A549 (cell line): ENCODE data around the gene EPOP. TPM values are rescaled to one million over a fixed set of nuclear protein-coding genes. Genes with fewer than 3 reads are reported as not detected.

Source experiments
- ATAC-seq, 2 experiments: fragments of 200-7000 bp in 1 of 2; fragments of >200 bp in 1 of 2; cut with Nextera tagmentation in 1 of 2; cut with Tn5 transposase in 1 of 2; 3 replicates each; pipeline versions ENCODE4 v1.8.0 to v1.9.1; 2018 to 2020; ENCODE audit warnings: mild to moderate bottlenecking in 1 of 2, moderate library complexity in 1 of 2
- CTCF ChIA-PET: fragments of 300-600 bp; sonication (Branson Sonifier 250); formaldehyde crosslinking; extraction: SDS; loops from one replicate; lab custom pipeline; 2021; ENCODE audit warnings: antibody characterized with exemption, inconsistent platforms; lab: Yijun Ruan, JAX
- POLR2A ChIA-PET: fragments of 350-600 bp; formaldehyde crosslinking; extraction: SDS; loops from one replicate; lab custom pipeline; 2021; ENCODE audit warnings: antibody characterized with exemption, inconsistent platforms; lab: Yijun Ruan, JAX
- DNase-seq, 2 experiments: peaks; one replicate each; pipeline versions ENCODE4 v3.0.0 to v3.0.0-alpha.2; 2011 to 2016; ENCODE audit warnings: low read depth in 1 of 2, low spot score in 1 of 2
- FAIRE-seq: peaks from 2 replicates; lab custom pipeline; 2011; peaks lifted over from hg19 to GRCh38; lab: Jason Lieb, UNC
- H3K27ac ChIP-seq, 2 experiments: fragments of >200 bp; sonication (Bioruptor Twin); formaldehyde crosslinking; 3 replicates each; pipeline ENCODE4 v1.5.1; 2016 to 2017
- H3K4me1 ChIP-seq: fragments of >200 bp; sonication (Bioruptor Twin); formaldehyde crosslinking; 3 replicates; pipeline ENCODE4 v1.6.1; 2016
- H3K4me2 ChIP-seq: fragments of >200 bp; sonication (Bioruptor Twin); formaldehyde crosslinking; 3 replicates; pipeline ENCODE4 v1.6.1; 2016
- H3K4me3 ChIP-seq: fragments of >200 bp; sonication (Bioruptor Twin); formaldehyde crosslinking; 3 replicates; pipeline ENCODE4 v1.5.1; 2016
- H3K9me3 ChIP-seq: fragments of >200 bp; sonication (Bioruptor Twin); formaldehyde crosslinking; 3 replicates; pipeline ENCODE4 v1.6.1; 2016
- CBX2 ChIP-seq: fragments of 200-600 bp; sonication (generic); IDR thresholded peaks from 2 replicates; pipeline ENCODE4 v1.6.1; 2016; ENCODE audit warnings: low read depth, mild to moderate bottlenecking, borderline replicate concordance
- CHD4 ChIP-seq: fragments of 200-600 bp; sonication (generic); IDR thresholded peaks from 2 replicates; pipeline ENCODE4 v1.6.1; 2016; ENCODE audit warnings: antibody characterized with exemption, mild to moderate bottlenecking, borderline replicate concordance
- EHF ChIP-seq: fragments of 250-450 bp; sonication (Bioruptor Pico); IDR thresholded peaks from 2 replicates; pipeline ENCODE4 v1.5.0; 2020; ENCODE audit warnings: mild to moderate bottlenecking
- EHMT2 ChIP-seq: fragments of 200-600 bp; sonication (generic); IDR thresholded peaks from 2 replicates; pipeline ENCODE4 v1.6.1; 2016; ENCODE audit warnings: antibody characterized with exemption, low read depth, mild to moderate bottlenecking, moderate library complexity
- FOSL2 ChIP-seq, 2 experiments: fragments of 450-650 bp in 1 of 2; fragments of >200 bp in 1 of 2; sonication (Bioruptor Twin) in 1 of 2; formaldehyde crosslinking; IDR thresholded peaks; 2 replicates each; pipeline versions ENCODE4 v1.5.0 to v1.6.1; 2016 to 2020; ENCODE audit warnings: mild to moderate bottlenecking in 1 of 2, moderate library complexity in 1 of 2
- FOXS1 ChIP-seq: fragments of 250-450 bp; sonication (Bioruptor Pico); IDR thresholded peaks from 2 replicates; pipeline ENCODE4 v1.5.0; 2020; ENCODE audit warnings: mild to moderate bottlenecking, moderate library complexity
- GATA3 ChIP-seq: IDR thresholded peaks from 2 replicates; pipeline ENCODE4 v1.6.1; 2012; ENCODE audit warnings: borderline replicate concordance
- HOXB13 ChIP-seq: fragments of 250-450 bp; sonication (Bioruptor Pico); IDR thresholded peaks from 2 replicates; pipeline ENCODE4 v1.5.0; 2020; ENCODE audit warnings: low read depth, mild to moderate bottlenecking, moderate library complexity
- KDM1A ChIP-seq: fragments of 200-600 bp; sonication (generic); IDR thresholded peaks from 2 replicates; pipeline ENCODE4 v1.6.1; 2016; ENCODE audit warnings: low read depth, mild to moderate bottlenecking
- MYC ChIP-seq: IDR thresholded peaks from 2 replicates; pipeline ENCODE4 v1.6.1; 2012; ENCODE audit warnings: mild to moderate bottlenecking, inconsistent platforms, low read length, improper control_type of control experiment, borderline replicate concordance
- NPAS2 ChIP-seq: fragments of 250-450 bp; sonication (Bioruptor Pico); IDR thresholded peaks from 2 replicates; pipeline ENCODE4 v1.8.0; 2022; ENCODE audit warnings: mild to moderate bottlenecking, moderate library complexity, borderline replicate concordance
- NR3C1 ChIP-seq: fragments of >200 bp; sonication (Bioruptor Twin); formaldehyde crosslinking; IDR thresholded peaks from 3 replicates; pipeline ENCODE4 v1.6.1; 2017
- PHF8 ChIP-seq: fragments of 200-600 bp; sonication (generic); IDR thresholded peaks from 2 replicates; pipeline ENCODE4 v1.6.1; 2016; ENCODE audit warnings: low read depth, mild to moderate bottlenecking, antibody characterized with exemption, moderate library complexity, borderline replicate concordance
- POLR2AphosphoS2 ChIP-seq: conservative IDR thresholded peaks from 2 replicates; pipeline ENCODE4 v1.6.1; 2012; ENCODE audit warnings: low read length, improper control_type of control experiment, inconsistent platforms
- RCOR1 ChIP-seq: fragments of 150-350 bp; IDR thresholded peaks from 2 replicates; pipeline ENCODE4 v1.6.1; 2014; ENCODE audit warnings: antibody characterized with exemption, low read length, low read depth
- RNF2 ChIP-seq: fragments of 200-600 bp; sonication (generic); IDR thresholded peaks from 2 replicates; pipeline ENCODE4 v1.6.1; 2016; ENCODE audit warnings: low read depth, mild to moderate bottlenecking, antibody characterized with exemption, moderate library complexity, borderline replicate concordance
- SREBF2 ChIP-seq: fragments of 450-650 bp; IDR thresholded peaks from 2 replicates; pipeline ENCODE4 v1.6.1; 2014; ENCODE audit warnings: mild to moderate bottlenecking, moderate library complexity
- TP53 ChIP-seq: fragments of 250-450 bp; sonication (Bioruptor Pico); IDR thresholded peaks from 2 replicates; pipeline ENCODE4 v1.5.0; 2021; ENCODE audit warnings: mild to moderate bottlenecking, moderate library complexity
- ZSCAN20 ChIP-seq: fragments of 250-450 bp; sonication (Bioruptor Pico); IDR thresholded peaks from 2 replicates; pipeline ENCODE4 v1.8.0; 2022; ENCODE audit warnings: mild to moderate bottlenecking, moderate library complexity
- WGBS: methylation state at CpG from one replicate; pipeline ENCODE4 v1.1.6; 2017; ENCODE audit errors: missing lambda C conversion rate; 5-methylcytosine and 5-hydroxymethylcytosine counted together
- polyA plus RNA-seq, 4 experiments: library from polyadenylated mRNA; depleted of rRNA in 3 of 4; stranded (reverse); fragments of >200 nt; fragmentation: RNase III in 1 of 4; extraction: RNeasy Plus Mini Kit Qiagen cat#74134 plus additional on column Dnase treatment in 1 of 4; gene quantifications; 2 replicates in 3 of 4; 3 replicates in 1 of 4; pipeline ENCODE4 v1.2.3, GENCODE V29; 2011 to 2017
- TF ChIP-seq, protein P1 (sequence below): fragments of 200-600 bp; sonication (generic); IDR thresholded peaks from 2 replicates; pipeline ENCODE4 v1.6.1; 2016; ENCODE audit warnings: antibody characterized with exemption, mild to moderate bottlenecking, moderate library complexity
- TF ChIP-seq, protein P2 (sequence below): IDR thresholded peaks from 2 replicates; pipeline ENCODE4 v1.6.1; 2012
- TF ChIP-seq, protein P3 (sequence below): fragments of 450-650 bp; IDR thresholded peaks from 2 replicates; pipeline ENCODE4 v1.6.1; 2014; ENCODE audit warnings: antibody characterized with exemption

EPOP gene
- polyA plus RNA-seq, 2 of the 4 experiments (the other 2 are of a cell fraction): 5.1 to 12.1 TPM

DNA sequence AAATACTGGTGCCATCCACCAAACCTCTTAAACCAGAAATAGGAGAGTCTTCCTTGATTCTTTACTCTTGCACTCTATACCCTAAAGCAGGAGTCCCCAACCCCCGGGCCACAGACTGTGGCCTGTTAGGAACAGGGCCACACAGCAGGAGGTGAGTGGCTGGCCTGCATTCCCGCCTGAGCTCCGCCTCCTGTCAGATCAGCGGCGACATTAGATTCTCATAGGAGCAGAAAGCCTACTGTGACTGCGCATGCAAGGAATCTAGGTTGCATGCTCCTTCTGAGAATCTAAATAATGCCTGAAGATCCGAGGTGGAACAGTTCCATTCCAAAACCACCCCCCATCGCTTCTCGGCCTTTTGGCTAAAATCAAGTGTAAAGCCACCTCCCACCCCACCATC is 38.7 kb downstream of the EPOP start:
- no peak overlapping the region for H3K4me3 ChIP-seq
- no peak for TF ChIP-seq ZSCAN20
- TF ChIP-seq, protein P1, sequence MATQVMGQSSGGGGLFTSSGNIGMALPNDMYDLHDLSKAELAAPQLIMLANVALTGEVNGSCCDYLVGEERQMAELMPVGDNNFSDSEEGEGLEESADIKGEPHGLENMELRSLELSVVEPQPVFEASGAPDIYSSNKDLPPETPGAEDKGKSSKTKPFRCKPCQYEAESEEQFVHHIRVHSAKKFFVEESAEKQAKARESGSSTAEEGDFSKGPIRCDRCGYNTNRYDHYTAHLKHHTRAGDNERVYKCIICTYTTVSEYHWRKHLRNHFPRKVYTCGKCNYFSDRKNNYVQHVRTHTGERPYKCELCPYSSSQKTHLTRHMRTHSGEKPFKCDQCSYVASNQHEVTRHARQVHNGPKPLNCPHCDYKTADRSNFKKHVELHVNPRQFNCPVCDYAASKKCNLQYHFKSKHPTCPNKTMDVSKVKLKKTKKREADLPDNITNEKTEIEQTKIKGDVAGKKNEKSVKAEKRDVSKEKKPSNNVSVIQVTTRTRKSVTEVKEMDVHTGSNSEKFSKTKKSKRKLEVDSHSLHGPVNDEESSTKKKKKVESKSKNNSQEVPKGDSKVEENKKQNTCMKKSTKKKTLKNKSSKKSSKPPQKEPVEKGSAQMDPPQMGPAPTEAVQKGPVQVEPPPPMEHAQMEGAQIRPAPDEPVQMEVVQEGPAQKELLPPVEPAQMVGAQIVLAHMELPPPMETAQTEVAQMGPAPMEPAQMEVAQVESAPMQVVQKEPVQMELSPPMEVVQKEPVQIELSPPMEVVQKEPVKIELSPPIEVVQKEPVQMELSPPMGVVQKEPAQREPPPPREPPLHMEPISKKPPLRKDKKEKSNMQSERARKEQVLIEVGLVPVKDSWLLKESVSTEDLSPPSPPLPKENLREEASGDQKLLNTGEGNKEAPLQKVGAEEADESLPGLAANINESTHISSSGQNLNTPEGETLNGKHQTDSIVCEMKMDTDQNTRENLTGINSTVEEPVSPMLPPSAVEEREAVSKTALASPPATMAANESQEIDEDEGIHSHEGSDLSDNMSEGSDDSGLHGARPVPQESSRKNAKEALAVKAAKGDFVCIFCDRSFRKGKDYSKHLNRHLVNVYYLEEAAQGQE: no peak
- no peak for TF ChIP-seq CHD4
- TF ChIP-seq NPAS2 (CRISPR knock-in tag): no peak
- no peak for TF ChIP-seq RCOR1
- no peak for TF ChIP-seq SREBF2
- TF ChIP-seq PHF8: no peak
- no peak for TF ChIP-seq NR3C1
- no peak; a peak in 2 of 6 replicates for ATAC-seq
- no peaks in the 10 kb centered on the region for H3K9me3 ChIP-seq
- ChIA-PET CTCF (interaction anchor here (0.6 to 1.5 kb wide), 4 partner anchors 11 to 80 kb away, joined by 3 to 6 read pairs (median 4); no protein-coding TSS in a partner anchor), POLR2A (no interaction called here)
- no peak overlapping the region for H3K4me2 ChIP-seq
- H3K27ac ChIP-seq: no peak overlapping the region
- 71% methylated on average over 9 of the region's 9 CpGs for WGBS
- no peak for DNase-seq
- FAIRE-seq: no peak
- H3K4me1 ChIP-seq: no peaks in the 10 kb centered on the region

DNA sequence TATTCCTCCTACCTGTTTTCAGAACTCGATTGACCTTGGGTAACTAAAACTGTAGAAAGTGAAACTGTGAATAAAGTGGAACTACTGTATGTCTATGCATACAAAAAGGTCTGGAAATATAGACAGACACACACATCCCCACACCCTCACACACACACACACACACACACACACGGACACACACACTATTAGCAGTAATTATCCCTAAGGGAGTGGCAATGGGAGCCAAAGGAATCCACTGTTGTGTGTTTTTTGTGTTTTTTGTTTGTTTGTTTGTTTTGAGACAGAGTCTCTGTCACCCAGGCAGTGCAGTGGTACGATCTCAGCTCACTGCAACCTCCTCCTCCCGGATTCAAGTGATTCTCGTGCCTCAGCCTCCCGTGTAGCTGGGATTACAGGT is 42.4 kb downstream of the EPOP start:
- no peak for ATAC-seq
- H3K4me2 ChIP-seq: no peak overlapping the region
- TF ChIP-seq KDM1A (no peak), CHD4 (no peak), RNF2 (no peak), HOXB13 (CRISPR knock-in tag) (no peak), FOSL2 (IDR thresholded peaks at IDR 0.05) (no peak), FOSL2 (CRISPR knock-in tag; IDR thresholded peaks at IDR 0.05) (no peak), POLR2AphosphoS2 (no peak), CBX2 (no peak), FOXS1 (no peak), NPAS2 (CRISPR knock-in tag) (no peak), MYC (no peak), PHF8 (no peak), ZSCAN20 (no peak), EHMT2 (no peak), TP53 (CRISPR knock-in tag) (no peak), EHF (CRISPR knock-in tag) (no peak)
- TF ChIP-seq, protein P2, sequence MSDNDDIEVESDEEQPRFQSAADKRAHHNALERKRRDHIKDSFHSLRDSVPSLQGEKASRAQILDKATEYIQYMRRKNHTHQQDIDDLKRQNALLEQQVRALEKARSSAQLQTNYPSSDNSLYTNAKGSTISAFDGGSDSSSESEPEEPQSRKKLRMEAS: no peak
- FAIRE-seq: no peak
- no peak overlapping the region for H3K27ac ChIP-seq
- POLR2A ChIA-PET: no interaction called here
- no peak for DNase-seq
- WGBS: 57% methylated on average over 6 of the region's 6 CpGs
- no peaks in the 10 kb centered on the region for H3K9me3 ChIP-seq
- CTCF ChIA-PET: interaction anchor here (1.3 to 1.4 kb wide), 2 partner anchors 36 to 103 kb away, joined by 3 to 4 read pairs; no protein-coding TSS in a partner anchor
- H3K4me3 ChIP-seq: no peak overlapping the region
- no peaks in the 10 kb centered on the region for H3K4me1 ChIP-seq

DNA sequence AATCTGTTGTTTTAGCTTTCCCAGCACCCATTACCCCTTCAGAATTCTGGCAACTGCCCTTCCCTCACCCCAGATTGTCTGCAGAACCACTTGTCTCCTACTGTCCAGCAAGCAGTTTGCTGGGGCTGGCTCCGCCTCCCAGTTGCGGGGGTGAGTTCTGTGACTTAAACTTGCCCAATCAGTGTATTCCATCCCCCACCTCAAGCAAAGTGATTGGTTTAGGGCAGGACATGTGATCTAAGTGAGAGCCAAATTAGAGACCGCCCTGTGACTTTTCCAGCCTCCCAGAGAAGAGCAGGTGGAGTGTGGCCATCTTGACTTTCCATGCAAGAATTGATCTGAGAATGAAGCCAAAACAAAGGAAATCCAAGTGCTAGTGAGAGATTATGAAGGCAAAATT is 46.3 kb downstream of the EPOP start:
- Histone ChIP-seq H3K4me1 (no peaks in the 10 kb centered on the region), H3K27ac (no peak overlapping the region), H3K4me3 (no peak overlapping the region), H3K9me3 (no peaks in the 10 kb centered on the region), H3K4me2 (no peak overlapping the region)
- ATAC-seq: peak; percentile 74 to 95; a peak in 5 of 6 replicates
- no peak for TF ChIP-seq GATA3
- TF ChIP-seq, protein P3, sequence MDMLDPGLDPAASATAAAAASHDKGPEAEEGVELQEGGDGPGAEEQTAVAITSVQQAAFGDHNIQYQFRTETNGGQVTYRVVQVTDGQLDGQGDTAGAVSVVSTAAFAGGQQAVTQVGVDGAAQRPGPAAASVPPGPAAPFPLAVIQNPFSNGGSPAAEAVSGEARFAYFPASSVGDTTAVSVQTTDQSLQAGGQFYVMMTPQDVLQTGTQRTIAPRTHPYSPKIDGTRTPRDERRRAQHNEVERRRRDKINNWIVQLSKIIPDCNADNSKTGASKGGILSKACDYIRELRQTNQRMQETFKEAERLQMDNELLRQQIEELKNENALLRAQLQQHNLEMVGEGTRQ: peak; percentile 77
- CTCF ChIA-PET: interaction anchor here (1.0 to 2.8 kb wide), 7 partner anchors 9 to 70 kb away, joined by 3 to 7 read pairs (median 4); partner anchors contain the start of gene SRCIN1
- DNase-seq: peak; percentile 69 to 87
- WGBS: 58% methylated on average over 3 of the region's 3 CpGs
- POLR2A ChIA-PET: no interaction called here
- FAIRE-seq: no peak
